Panc1 (cell line): ENCODE measurements around the gene RASA3.

ENCODE experiments used
- CTCF ChIP-seq: fragments of 450-650 bp; IDR thresholded peaks from 2 replicates; pipeline ENCODE4 v1.5.1; 2017; ENCODE audit warnings: mild to moderate bottlenecking
- POLR2AphosphoS5 ChIP-seq: IDR thresholded peaks from 2 replicates; pipeline ENCODE4 v1.6.1; 2012; ENCODE audit warnings: mild to moderate bottlenecking, low read depth, low read length, moderate library complexity

GRCh38 chr13:114115796-114116195, 16.6 kb downstream of the RASA3 start:
- no peak for TF ChIP-seq CTCF
- no peak for TF ChIP-seq POLR2AphosphoS5
